Activated CD4-positive, alpha-beta T cell treated with anti-CD3 and anti-CD28 coated beads, Interleukin-2, amount 50 U/mL, for 48 hours (primary cell): ENCODE measurements around the gene IL4R.

Experiments used
- DNase-seq, 2 experiments: peaks; one replicate each; pipeline ENCODE4 v3.0.0-alpha.2; 2020

The IL4R gene

GRCh38 chr16:27289669-27290068 is 24.1 kb upstream of the IL4R start:
- DNase-seq = no peak

GRCh38 chr16:27290562-27290961 is 23.2 kb upstream of the IL4R start:
- DNase-seq = no peak

- no peak for DNase-seq
Observed at GRCh38 chr16:27291106-27291505, 22.7 kb upstream of the IL4R start.

- DNase-seq = no peak
Observed at GRCh38 chr16:27291722-27292240, 22.0 kb upstream of the IL4R start.

- no peak for DNase-seq
Observed at GRCh38 chr16:27293343-27293742, 20.4 kb upstream of the IL4R start.

- DNase-seq = no peak
Observed at GRCh38 chr16:27298132-27298531, 15.6 kb upstream of the IL4R start.

GRCh38 chr16:27301236-27301861 is 12.4 kb upstream of the IL4R start:
- DNase-seq = no peak

- DNase-seq = no peak
Observed at GRCh38 chr16:27302126-27302525, 11.6 kb upstream of the IL4R start.

GRCh38 chr16:27303256-27304100 is 10.3 kb upstream of the IL4R start:
- no peak for DNase-seq

GRCh38 chr16:27304102-27304501 is 9.7 kb upstream of the IL4R start:
- DNase-seq = no peak

- no peak for DNase-seq
Observed at GRCh38 chr16:27304881-27305745, 8.7 kb upstream of the IL4R start.

GRCh38 chr16:27305839-27306442 is 7.8 kb upstream of the IL4R start:
- DNase-seq = no peak

- DNase-seq = no peak
Observed at GRCh38 chr16:27308792-27309191, 5.0 kb upstream of the IL4R start.

GRCh38 chr16:27310576-27311447 is 3.0 kb upstream of the IL4R start:
- DNase-seq = no peak

- DNase-seq = no peak
Observed at GRCh38 chr16:27311448-27311830, 2.3 kb upstream of the IL4R start.

GRCh38 chr16:27311897-27312303 is 1.9 kb upstream of the IL4R start:
- DNase-seq = no peak

GRCh38 chr16:27312580-27313421 is 973 bp upstream of the IL4R start:
- DNase-seq = no peak

GRCh38 chr16:27314161-27314723 is 468 bp downstream of the IL4R start:
- DNase-seq = peak; percentile 75 to 83

GRCh38 chr16:27314986-27315332 is 1.2 kb downstream of the IL4R start:
- DNase-seq = no peak

GRCh38 chr16:27315333-27316037 is 1.7 kb downstream of the IL4R start:
- DNase-seq = peak; percentile 65 to 76
